Measurements from ENCODE around the gene ZNF19.

- TF ChIP-seq POLR2A (IDR thresholded peaks at IDR 0.05; ENCODE audit: low read depth, low read length) = no peak
- no peak for TF ChIP-seq POLR2AphosphoS5 (IDR thresholded peaks at IDR 0.05; ENCODE audit: low read depth, low read length)
Observed at GRCh38 chr16:71493213-71493612, 4.1 kb upstream of the ZNF19 start.
